Measurements from ENCODE around the gene RFESD.

DNA sequence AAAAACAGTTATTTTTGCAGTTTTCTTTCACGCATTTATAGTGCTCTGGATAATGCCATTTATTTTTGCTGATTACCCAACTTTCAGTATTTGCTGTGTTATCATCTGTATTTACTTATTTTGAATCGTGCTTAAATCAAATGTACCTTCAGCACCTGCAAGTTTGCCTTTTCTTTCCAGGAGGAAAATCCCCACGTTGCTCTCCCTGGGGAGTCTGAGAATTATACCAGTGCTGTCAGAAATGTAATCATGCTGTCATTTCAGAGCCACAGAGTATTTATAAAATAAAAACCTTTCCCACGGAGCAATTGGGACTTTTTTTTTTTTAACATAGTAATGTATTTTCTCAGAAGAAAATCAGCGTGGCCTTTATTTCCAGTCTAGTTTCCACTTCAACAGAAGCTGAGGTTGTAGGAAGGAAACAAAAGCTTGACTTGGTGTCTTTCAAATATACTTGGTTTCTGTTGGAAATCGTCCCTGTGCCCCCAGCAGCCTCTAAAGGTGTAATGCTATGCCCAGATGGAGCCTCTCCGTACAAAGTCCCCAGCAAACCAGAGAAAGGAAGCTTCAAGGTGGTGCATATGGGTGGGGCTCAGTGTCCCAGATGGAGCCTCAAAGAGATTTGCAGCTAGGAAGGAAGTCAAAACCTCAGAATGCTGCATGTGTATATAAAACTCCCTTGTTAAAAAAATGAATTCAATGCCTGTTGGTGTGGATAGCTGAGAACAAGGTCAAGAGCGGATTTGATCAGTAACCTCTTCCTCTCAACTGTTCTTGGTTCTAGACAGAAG lies 24.5 kb upstream of the RFESD start:
- TF ChIP-seq, protein P1, sequence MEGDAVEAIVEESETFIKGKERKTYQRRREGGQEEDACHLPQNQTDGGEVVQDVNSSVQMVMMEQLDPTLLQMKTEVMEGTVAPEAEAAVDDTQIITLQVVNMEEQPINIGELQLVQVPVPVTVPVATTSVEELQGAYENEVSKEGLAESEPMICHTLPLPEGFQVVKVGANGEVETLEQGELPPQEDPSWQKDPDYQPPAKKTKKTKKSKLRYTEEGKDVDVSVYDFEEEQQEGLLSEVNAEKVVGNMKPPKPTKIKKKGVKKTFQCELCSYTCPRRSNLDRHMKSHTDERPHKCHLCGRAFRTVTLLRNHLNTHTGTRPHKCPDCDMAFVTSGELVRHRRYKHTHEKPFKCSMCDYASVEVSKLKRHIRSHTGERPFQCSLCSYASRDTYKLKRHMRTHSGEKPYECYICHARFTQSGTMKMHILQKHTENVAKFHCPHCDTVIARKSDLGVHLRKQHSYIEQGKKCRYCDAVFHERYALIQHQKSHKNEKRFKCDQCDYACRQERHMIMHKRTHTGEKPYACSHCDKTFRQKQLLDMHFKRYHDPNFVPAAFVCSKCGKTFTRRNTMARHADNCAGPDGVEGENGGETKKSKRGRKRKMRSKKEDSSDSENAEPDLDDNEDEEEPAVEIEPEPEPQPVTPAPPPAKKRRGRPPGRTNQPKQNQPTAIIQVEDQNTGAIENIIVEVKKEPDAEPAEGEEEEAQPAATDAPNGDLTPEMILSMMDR (IDR thresholded peaks at IDR 0.05): no peak
- TF ChIP-seq EZH2 (IDR thresholded peaks at IDR 0.05): no peak

All from neural progenitor cell (in vitro differentiated cells).